Erythroblast (primary cell): ENCODE results near the gene MOB3B.

Experiments
- DNase-seq, 2 experiments: peaks; one replicate each; lab custom pipeline; 2025; lab: John Stamatoyannopoulos, UW
- GATA1 ChIP-seq: IDR thresholded peaks from 2 replicates; pipeline ENCODE4 v1.6.1; 2011; ENCODE audit warnings: low read depth, mild to moderate bottlenecking, control low read depth, low read length, moderate library complexity
- POLR2A ChIP-seq: IDR thresholded peaks from 2 replicates; pipeline ENCODE4 v1.6.1; 2011; ENCODE audit warnings: mild to moderate bottlenecking, low read length

MOB3B gene

GRCh38 chr9:27413511-27414219, 115.9 kb downstream of the MOB3B start:
- DNase-seq = no peak

GRCh38 chr9:27412963-27413362, 116.7 kb downstream of the MOB3B start:
- TF ChIP-seq GATA1 (no peak), POLR2A (no peak)
- no peak for DNase-seq

More at GRCh38 chr9:27413511-27414219, 115.9 kb downstream of the MOB3B start:
- TF ChIP-seq GATA1 (no peak), POLR2A (no peak)

- DNase-seq = no peak
- no peak for TF ChIP-seq POLR2A
- TF ChIP-seq GATA1 = no peak
Measured at GRCh38 chr9:27412081-27412480, 117.5 kb downstream of the MOB3B start.

GRCh38 chr9:27408482-27408881, 121.1 kb downstream of the MOB3B start:
- no peak for TF ChIP-seq GATA1
- no peak for TF ChIP-seq POLR2A
- DNase-seq = no peak

GRCh38 chr9:27408001-27408400, 121.6 kb downstream of the MOB3B start:
- no peak for TF ChIP-seq POLR2A
- TF ChIP-seq GATA1 = no peak
- DNase-seq = no peak

- TF ChIP-seq GATA1 (no peak), POLR2A (no peak)
- no peak for DNase-seq
Measured at GRCh38 chr9:27407491-27407890, 122.1 kb downstream of the MOB3B start.

- DNase-seq = no peak
- TF ChIP-seq POLR2A (no peak), GATA1 (no peak)
Measured at GRCh38 chr9:27404661-27405060, 125.0 kb downstream of the MOB3B start.

- TF ChIP-seq GATA1 (no peak), POLR2A (no peak)
- DNase-seq = no peak
Measured at GRCh38 chr9:27402626-27403025, 127.0 kb downstream of the MOB3B start.

GRCh38 chr9:27400334-27400880, 129.2 kb downstream of the MOB3B start:
- TF ChIP-seq GATA1 = no peak
- no peak for TF ChIP-seq POLR2A
- no peak for DNase-seq

- DNase-seq = no peak
- TF ChIP-seq POLR2A = no peak
- TF ChIP-seq GATA1 = no peak
Measured at GRCh38 chr9:27398982-27399653, 130.5 kb downstream of the MOB3B start.

GRCh38 chr9:27396495-27396894, 133.1 kb downstream of the MOB3B start:
- TF ChIP-seq POLR2A = no peak
- TF ChIP-seq GATA1 = no peak
- no peak for DNase-seq

GRCh38 chr9:27395484-27395921, 134.1 kb downstream of the MOB3B start:
- no peak for DNase-seq
- TF ChIP-seq POLR2A (no peak), GATA1 (no peak)

- no peak for DNase-seq
- TF ChIP-seq POLR2A = no peak
- TF ChIP-seq GATA1 = no peak
Measured at GRCh38 chr9:27394826-27395201, 134.8 kb downstream of the MOB3B start.

- TF ChIP-seq POLR2A (no peak), GATA1 (no peak)
Measured at GRCh38 chr9:27394154-27394825, 135.3 kb downstream of the MOB3B start.

More at GRCh38 chr9:27394154-27394825, 135.3 kb downstream of the MOB3B start:
- DNase-seq = no peak
